Ishikawa (cell line): ENCODE data around the gene METRN.

Experiments used
- CREB1 ChIP-seq: IDR thresholded peaks from 2 replicates; pipeline ENCODE4 v1.6.1; 2012; ENCODE audit warnings: low read depth
- EP300 ChIP-seq: IDR thresholded peaks from 2 replicates; pipeline ENCODE4 v1.6.1; 2012; ENCODE audit warnings: borderline replicate concordance
- MAX ChIP-seq: IDR thresholded peaks from 2 replicates; pipeline ENCODE4 v1.6.1; 2012
- RAD21 ChIP-seq: IDR thresholded peaks from 2 replicates; pipeline ENCODE4 v1.6.1; 2012; ENCODE audit warnings: low read depth
- YY1 ChIP-seq: IDR thresholded peaks from 2 replicates; pipeline ENCODE4 v1.6.1; 2012; ENCODE audit warnings: low read depth

GRCh38 chr16:726438-727290 is 11.7 kb downstream of the METRN start, which contains the start of the genes CCDC78 and HAGHL:
- TF ChIP-seq EP300, result no peak
- no peak for TF ChIP-seq YY1
- no peak for TF ChIP-seq CREB1
- TF ChIP-seq MAX, result no peak
- TF ChIP-seq RAD21, result no peak
